Testis (tissue), 5 donors: ENCODE measurements around the gene ENDOU. TPM values are rescaled to one million over a fixed set of nuclear protein-coding genes. Genes with fewer than 3 reads are reported as not detected.

Source experiments
- DNase-seq: peaks from one replicate; pipeline ENCODE4 v3.0.0-alpha.2; 2019
- H3K27ac ChIP-seq, 2 donors: fragments of 200-600 bp; sonication (generic); one replicate each; pipeline ENCODE4 v1.5.1; 2019
- H3K27me3 ChIP-seq: fragments of 200-600 bp; sonication (generic); one replicate; pipeline ENCODE4 v1.5.1; 2019
- H3K36me3 ChIP-seq: fragments of 200-600 bp; sonication (generic); one replicate; pipeline ENCODE4 v1.5.1; 2017; ENCODE audit warnings: low read depth; ENCODE audit errors: missing control alignments
- H3K4me1 ChIP-seq: fragments of 200-600 bp; sonication (generic); one replicate; pipeline ENCODE4 v1.5.1; 2019
- H3K4me3 ChIP-seq, 2 donors: fragments of 200-600 bp; sonication (generic); one replicate each; pipeline ENCODE4 v1.5.1; 2017 to 2019
- H3K9me3 ChIP-seq: fragments of 200-600 bp; sonication (generic); one replicate; pipeline ENCODE4 v1.5.1; 2017
- CTCF ChIP-seq, 3 experiments: fragments of 450-650 bp in 2 of 3; fragments of 200-600 bp in 1 of 3; sonication (generic) in 1 of 3; IDR thresholded peaks; one replicate each; pipeline ENCODE4 v1.5.1; 2016 to 2019; ENCODE audit warnings: antibody characterized with exemption in 3 of 3, mild to moderate bottlenecking in 2 of 3, moderate library complexity in 1 of 3
- POLR2A ChIP-seq: fragments of 450-650 bp; IDR thresholded peaks from one replicate; pipeline ENCODE4 v1.6.1; 2017; ENCODE audit warnings: antibody characterized with exemption, mild to moderate bottlenecking, moderate library complexity
- WGBS, 2 donors: methylation state at CpG; one replicate each; pipeline ENCODE4 v1.1.5; 2018; 5-methylcytosine and 5-hydroxymethylcytosine counted together
- intact Hi-C: fragments of 100-400 bp; cut with DNase I; formaldehyde crosslinking; loops from one replicate; pipeline ENCODE4 v1.15.1; 2023; ENCODE audit warnings: low total_unique reads
- long read RNA-seq, 2 donors: transcript quantifications; one replicate each; lab custom pipeline, GENCODE V29; 2026
- polyA plus RNA-seq: library from polyadenylated mRNA; stranded (reverse); fragments of 350-450 nt; fragmentation: Illumina TruSeq; extraction: RNeasy Lipid Tissue Mini Kit (QIAGEN cat#74804); gene quantifications from one replicate; pipeline ENCODE4 v1.2.3, GENCODE V29; 2014; ENCODE audit warnings: low read depth, low replicate concordance; ENCODE audit not compliant: insufficient read depth
- total RNA-seq, 2 donors: library from RNA; depleted of rRNA; stranded (reverse); fragments of >200 nt; gene quantifications; one replicate each; pipeline ENCODE4 v1.2.3, GENCODE V29; 2016

ENDOU gene
- total RNA-seq (under 1 TPM; 0.16 to 0.43 TPM), polyA plus RNA-seq (0.21 TPM)
- long read RNA-seq, donor 1: 0 reads
- long read RNA-seq, donor 2: 0 reads

- Histone ChIP-seq H3K27ac (no peak within 1 kb of the TSS), H3K4me1 (peaks cover 10% of the 10 kb centered on the region), H3K27me3 (no peaks in the 10 kb centered on the region), H3K4me3 (no peak within 1 kb of the TSS), H3K9me3 (no peaks in the 10 kb centered on the region), H3K36me3 (no peaks in the 10 kb centered on the region)
- DNase-seq: no peak
- TF ChIP-seq POLR2A (no peak), CTCF (IDR thresholded peaks at IDR 0.05) (no peak)
- 86 to 93% methylated on average over 7 to 8 of the region's 8 CpGs for WGBS, 2 donors
- intact Hi-C loops: no loop called here
Measured at GRCh38 chr12:47725091-47725772, at the start of gene ENDOU. TSS of gene ENDOU (minus strand) at chr12:47725490. CDS start at chr12:47725413, 77 bp downstream.

DNA sequence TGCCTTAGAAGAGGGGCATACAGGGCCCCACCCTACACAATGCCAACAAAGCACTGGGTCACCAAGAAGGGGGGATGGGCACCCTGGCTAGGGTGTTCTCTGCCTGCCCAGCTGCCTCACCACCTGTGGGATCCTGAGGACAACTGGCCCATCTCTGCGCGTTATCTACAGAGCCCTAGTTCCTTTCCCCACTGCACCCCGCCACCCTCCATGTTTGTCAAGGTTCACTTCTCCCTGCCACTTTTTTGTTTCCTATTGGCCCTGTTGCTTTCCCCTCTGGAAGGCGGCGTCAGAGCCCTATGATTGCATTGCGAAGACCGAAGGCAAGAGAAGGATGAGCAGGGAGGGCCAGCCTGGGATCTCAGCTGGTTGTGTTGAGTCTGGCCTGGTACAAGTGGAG is 49.4 kb upstream of the ENDOU start:
- Histone ChIP-seq H3K4me3 (no peak overlapping the region), H3K36me3 (no peaks in the 10 kb centered on the region), H3K9me3 (no peaks in the 10 kb centered on the region), H3K27ac (peak overlapping the region in 1 of 2 donors; percentile 72), H3K4me1 (peaks cover 43% of the 10 kb centered on the region), H3K27me3 (no peaks in the 10 kb centered on the region)
- no peak for DNase-seq
- intact Hi-C loops: loop anchor here (10.0 kb wide), 1 partner anchor 60 kb away; no protein-coding TSS in a partner anchor
- TF ChIP-seq POLR2A: no peak
- TF ChIP-seq CTCF (IDR thresholded peaks at IDR 0.05): no peak
- 81 to 89% methylated on average over 7 of the region's 7 CpGs for WGBS, 2 donors

DNA sequence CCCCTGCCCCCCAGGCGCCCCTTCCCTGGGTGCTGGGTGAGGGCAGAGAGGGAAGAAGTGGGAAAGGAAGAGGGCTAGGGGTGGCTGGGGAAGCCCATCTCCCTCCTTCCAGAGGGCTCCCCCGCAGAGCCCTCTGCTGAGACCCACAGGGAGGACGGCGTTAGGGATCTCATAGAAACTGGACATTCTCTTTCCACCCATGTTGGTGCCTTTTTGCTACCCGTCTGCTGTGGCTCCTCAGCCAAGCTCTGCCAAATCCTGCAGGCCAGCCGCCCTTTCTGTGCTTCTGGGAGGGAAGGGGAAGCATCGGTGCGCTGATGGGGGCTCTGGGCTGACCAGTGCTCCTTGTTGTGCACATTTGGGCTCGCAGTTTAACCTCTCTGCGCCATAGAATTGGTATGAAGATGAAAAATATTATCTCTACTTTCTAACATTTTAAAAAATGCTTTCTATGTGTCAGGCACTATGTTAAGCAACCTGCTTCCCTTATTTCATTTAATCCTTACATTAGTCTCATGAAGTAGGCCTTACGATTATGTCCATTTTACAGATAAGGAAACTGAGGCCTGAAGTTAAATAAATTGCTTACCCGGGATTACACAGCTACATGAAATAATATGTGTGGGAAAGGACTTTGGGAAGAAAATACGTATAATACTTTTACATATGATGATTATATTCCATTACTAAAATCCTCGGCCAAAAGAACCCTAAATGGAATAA is 48.7 kb upstream of the ENDOU start:
- DNase-seq: no peak
- H3K9me3 ChIP-seq: no peaks in the 10 kb centered on the region

GRCh38 chr12:47773062-47773857 is 48.0 kb upstream of the ENDOU start, which contains the start of gene SLC48A1:
TSS of gene SLC48A1 (plus strand) at chr12:47773238. CDS start at chr12:47773305, 67 bp downstream.
- TF ChIP-seq POLR2A (no peak), CTCF (IDR thresholded peaks at IDR 0.05) (peak in 2 of 3 experiments; percentile 5 to 38)
- Histone ChIP-seq H3K4me3 (peak within 1 kb of the TSS; percentile 87 to 88), H3K36me3 (no peaks in the 10 kb centered on the region), H3K4me1 (peaks cover 37% of the 10 kb centered on the region), H3K27me3 (no peaks in the 10 kb centered on the region), H3K27ac (peak within 1 kb of the TSS; percentile 64 to 83), H3K9me3 (no peaks in the 10 kb centered on the region)
- DNase-seq: peak; percentile 79
- WGBS, 2 donors: 0 to 1% methylated on average over 38 to 78 of the region's 106 CpGs
- intact Hi-C loops: loop anchor here (10.0 kb wide), 1 partner anchor 58 kb away; no protein-coding TSS in a partner anchor

More for the DNA sequence above, 48.7 kb upstream of the ENDOU start:
- WGBS, 2 donors: 36 to 37% methylated on average over 13 to 14 of the region's 14 CpGs
- H3K4me3 ChIP-seq: peak overlapping the region; percentile 87 to 88
- no peaks in the 10 kb centered on the region for H3K27me3 ChIP-seq
- TF ChIP-seq POLR2A (no peak), CTCF (IDR thresholded peaks at IDR 0.05) (no peak)
- H3K4me1 ChIP-seq: peaks cover 41% of the 10 kb centered on the region
- peak overlapping the region; percentile 64 to 83 for H3K27ac ChIP-seq
- intact Hi-C loops: loop anchor here (10.0 kb wide), 1 partner anchor 59 kb away; no protein-coding TSS in a partner anchor
- no peaks in the 10 kb centered on the region for H3K36me3 ChIP-seq
